ENCODE results near the gene TGM3. TPM values are rescaled to one million over a fixed set of nuclear protein-coding genes. Genes with fewer than 3 reads are reported as not detected.

Gene TGM3
- total RNA-seq, 2 experiments from 2014 or later: not detected

GRCh38 chr20:2385496-2385895 is 89.7 kb downstream of the TGM3 start:
- Mint-ChIP-seq H3K4me3 (no peak overlapping the region), H3K9me3 (ENCODE audit: low read depth) (peaks cover 9% of the 10 kb centered on the region), H3K4me1 (peaks cover 4% of the 10 kb centered on the region), H3K27ac (no peak overlapping the region), H3K27me3 (peaks cover 11% of the 10 kb centered on the region), H3K36me3 (ENCODE audit: low read depth) (no peaks in the 10 kb centered on the region)
- POLR2A ChIA-PET: no interaction called here
- ATAC-seq (no peak), DNase-seq (no peak)
- intact Hi-C loops (cut with DNase I, micrococcal nuclease): loop anchor here in 1 of 2 experiments (5.0 kb wide), 1 partner anchor 67 kb away; no protein-coding TSS in a partner anchor
- CTCF ChIA-PET: interaction anchor here (0.7 to 2.1 kb wide), 4 partner anchors 14 to 71 kb away, joined by 3 to 13 read pairs (median 3); no protein-coding TSS in a partner anchor

GRCh38 chr20:2386516-2387179 is 90.8 kb downstream of the TGM3 start:
- intact Hi-C loops (cut with DNase I, micrococcal nuclease): loop anchor here (1.0 to 5.0 kb wide), 2 partner anchors 66 kb away; no protein-coding TSS in a partner anchor
- Mint-ChIP-seq H3K4me1 (peaks cover 3% of the 10 kb centered on the region), H3K36me3 (ENCODE audit: low read depth) (no peaks in the 10 kb centered on the region), H3K9me3 (ENCODE audit: low read depth) (peaks cover 9% of the 10 kb centered on the region), H3K27ac (no peak overlapping the region), H3K27me3 (peaks cover 10% of the 10 kb centered on the region), H3K4me3 (no peak overlapping the region)
- ChIA-PET POLR2A (interaction anchor here (0.5 to 1.4 kb wide), 6 partner anchors 9 to 1381 kb away, joined by 3 to 5 read pairs (median 4); no protein-coding TSS in a partner anchor), CTCF (interaction anchor here (0.6 to 3.2 kb wide), 22 partner anchors 9 to 214 kb away, joined by 3 to 29 read pairs (median 4); no protein-coding TSS in a partner anchor)
- DNase-seq: no peak
- ATAC-seq: peak; percentile 44

- POLR2A ChIA-PET: interaction anchor here (0.5 to 1.4 kb wide), 5 partner anchors 9 to 1381 kb away, joined by 3 to 5 read pairs (median 4); no protein-coding TSS in a partner anchor
- CTCF ChIA-PET: interaction anchor here (0.6 to 3.2 kb wide), 26 partner anchors 8 to 497 kb away, joined by 3 to 29 read pairs (median 3); no protein-coding TSS in a partner anchor
- no peaks in the 10 kb centered on the region for H3K36me3 Mint-ChIP-seq (ENCODE audit: low read depth)
- ATAC-seq (peak; percentile 90), DNase-seq (peak; percentile 82)
- no peak overlapping the region for H3K27ac Mint-ChIP-seq
- intact Hi-C loops (cut with DNase I, micrococcal nuclease): loop anchor here (1.0 to 5.0 kb wide), 2 partner anchors 65 kb away; no protein-coding TSS in a partner anchor
- H3K27me3 Mint-ChIP-seq: peaks cover 10% of the 10 kb centered on the region
- H3K4me1 Mint-ChIP-seq: peaks cover 3% of the 10 kb centered on the region
- H3K4me3 Mint-ChIP-seq: no peak overlapping the region
- H3K9me3 Mint-ChIP-seq (ENCODE audit: low read depth): peaks cover 9% of the 10 kb centered on the region
These were observed 91.4 kb downstream of the TGM3 start for GRCh38 chr20:2387180-2387577.

- intact Hi-C loops (cut with DNase I, micrococcal nuclease): loop anchor here (1.0 to 5.0 kb wide), 2 partner anchors 65 kb away; no protein-coding TSS in a partner anchor
- ATAC-seq: no peak
- H3K4me3 Mint-ChIP-seq: no peak overlapping the region
- peaks cover 10% of the 10 kb centered on the region for H3K27me3 Mint-ChIP-seq
- peaks cover 3% of the 10 kb centered on the region for H3K4me1 Mint-ChIP-seq
- no peaks in the 10 kb centered on the region for H3K36me3 Mint-ChIP-seq (ENCODE audit: low read depth)
- H3K9me3 Mint-ChIP-seq (ENCODE audit: low read depth): peaks cover 9% of the 10 kb centered on the region
- no peak overlapping the region for H3K27ac Mint-ChIP-seq
- ChIA-PET POLR2A (interaction anchor here (0.7 to 1.4 kb wide), 4 partner anchors 10 to 1380 kb away, joined by 3 to 5 read pairs (median 4); no protein-coding TSS in a partner anchor), CTCF (interaction anchor here (0.6 to 3.2 kb wide), 21 partner anchors 9 to 498 kb away, joined by 3 to 29 read pairs (median 3); no protein-coding TSS in a partner anchor)
- DNase-seq: no peak
These were observed 91.8 kb downstream of the TGM3 start for GRCh38 chr20:2387580-2387979.

Other genes starting within 250 kb of the TGM3 start
- gene STK35, start 194.2 kb upstream of the TGM3 start, total RNA-seq: 10 to 100 TPM; 18.2 to 20.9 TPM
- gene TGM6, start 84.9 kb downstream of the TGM3 start, total RNA-seq: not detected
- gene SNRPB, start 174.8 kb downstream of the TGM3 start, total RNA-seq: 100 to 1,000 TPM; 348 to 466 TPM
- gene ZNF343, start 212.9 kb downstream of the TGM3 start, total RNA-seq: 10 to 100 TPM in 1 of 2 experiments, 1 to 10 TPM in 1; 9.9 to 12.3 TPM
- not detected for gene TMC2, start 240.6 kb downstream of the TGM3 start, total RNA-seq

Data from activated CD4-positive, alpha-beta T cell treated with anti-CD3 and anti-CD28 coated beads for 36 hours (primary cell).